Measurements from ENCODE around the gene VWA5B2.

GRCh38 chr3:184211718-184212117 is 17.7 kb upstream of the VWA5B2 start:
- no peak for TF ChIP-seq CTCF (IDR thresholded peaks at IDR 0.05)
- no peak for TF ChIP-seq POLR2A (IDR thresholded peaks at IDR 0.05)

Data from lower leg skin (tissue), 3 donors.